CD14-positive monocyte (primary cell): ENCODE measurements around the gene TRAF3. TPM values are rescaled to one million over a fixed set of nuclear protein-coding genes. Genes with fewer than 3 reads are reported as not detected.
A peak's percentile ranks its signal among the peaks of the same experiment; 100 is the strongest.

ENCODE experiments used
- DNase-seq, 3 donors: peaks; one replicate each; pipeline ENCODE4 v3.0.0-alpha.2; 2011 to 2022
- H2AFZ ChIP-seq: 2 replicates; pipeline ENCODE4 v1.6.0; 2012; ENCODE audit warnings: mild to moderate bottlenecking, low read depth, low read length, inconsistent platforms; ENCODE audit not compliant: insufficient read depth, poor library complexity, severe bottlenecking
- H3K27ac ChIP-seq, 2 donors: 1 replicate in 1 of 2; 2 replicates in 1 of 2; pipeline ENCODE4 v1.5.1; 2012 to 2013; ENCODE audit warnings: low read length in 2 of 2, control low read depth in 1 of 2, inconsistent platforms in 1 of 2, low read depth in 1 of 2, mild to moderate bottlenecking in 1 of 2
- H3K27me3 ChIP-seq, 2 donors: one replicate each; pipeline versions ENCODE4 v1.6.0 to v1.6.1; 2011 to 2013; ENCODE audit warnings: low read length in 2 of 2; ENCODE audit not compliant: control insufficient read depth in 2 of 2, insufficient read depth in 2 of 2
- H3K36me3 ChIP-seq, 2 donors: replicated peaks in 1 of 2; 1 replicate in 1 of 2; 2 replicates in 1 of 2; pipeline versions ENCODE4 v1.5.1 to v1.6.1; 2012 to 2013; ENCODE audit warnings: low read length in 2 of 2, control low read depth in 1 of 2, inconsistent platforms in 1 of 2, mild to moderate bottlenecking in 1 of 2; ENCODE audit not compliant: insufficient read depth in 2 of 2, control insufficient read depth in 1 of 2
- H3K4me1 ChIP-seq, 2 donors: 1 replicate in 1 of 2; 2 replicates in 1 of 2; pipeline versions ENCODE4 v1.5.1 to v1.6.1; 2012 to 2013; ENCODE audit warnings: low read length in 2 of 2, control low read depth in 1 of 2, inconsistent platforms in 1 of 2, mild to moderate bottlenecking in 1 of 2, moderate library complexity in 1 of 2; ENCODE audit not compliant: insufficient read depth in 2 of 2, control insufficient read depth in 1 of 2
- H3K4me2 ChIP-seq: replicated peaks from 2 replicates; pipeline ENCODE3; 2012; ENCODE audit warnings: low read length, moderate library complexity, mild to moderate bottlenecking; ENCODE audit not compliant: poor library complexity, severe bottlenecking; ENCODE audit errors: extremely low read depth
- H3K4me3 ChIP-seq, 3 experiments: fragments of 200-600 bp in 1 of 3; sonication (generic) in 1 of 3; replicated peaks in 1 of 3; 1 replicate in 2 of 3; 2 replicates in 1 of 3; pipeline ENCODE4 v1.5.1; 2011 to 2013; ENCODE audit warnings: low read length in 3 of 3, mild to moderate bottlenecking in 3 of 3, control low read depth in 2 of 3, low read depth in 2 of 3, inconsistent platforms in 1 of 3, moderate library complexity in 1 of 3
- H3K79me2 ChIP-seq: 2 replicates; pipeline ENCODE4 v1.6.0; 2012; ENCODE audit warnings: mild to moderate bottlenecking, control low read depth, inconsistent platforms, low read length, moderate library complexity; ENCODE audit not compliant: insufficient read depth
- H3K9ac ChIP-seq: 2 replicates; pipeline ENCODE4 v1.6.0; 2017; ENCODE audit warnings: low read length, mild to moderate bottlenecking; ENCODE audit not compliant: insufficient read depth, poor library complexity, severe bottlenecking
- H3K9me3 ChIP-seq, 2 donors: replicated peaks in 1 of 2; 1 replicate in 1 of 2; 2 replicates in 1 of 2; pipeline versions ENCODE4 v1.5.1 to v1.6.1; 2012 to 2013; ENCODE audit warnings: low read length in 2 of 2, control low read depth in 1 of 2; ENCODE audit not compliant: control insufficient read depth in 1 of 2, insufficient read depth in 1 of 2
- H4K20me1 ChIP-seq: 2 replicates; pipeline ENCODE4 v1.6.0; 2012; ENCODE audit warnings: mild to moderate bottlenecking, low read length, control low read depth, moderate library complexity; ENCODE audit not compliant: insufficient read depth
- H3K27ac Mint-ChIP-seq, 7 donors: one replicate each; pipeline ENCODE4 v1.8.0; 2020; ENCODE audit warnings: mild to moderate bottlenecking in 7 of 7, mixed read lengths in 7 of 7, moderate library complexity in 6 of 7, inconsistent platforms in 2 of 7
- H3K27me3 Mint-ChIP-seq, 3 donors: one replicate each; pipeline ENCODE4 v1.8.0; 2021 to 2022; ENCODE audit warnings: low read depth in 3 of 3, mild to moderate bottlenecking in 3 of 3, mixed read lengths in 3 of 3, moderate library complexity in 3 of 3, inconsistent platforms in 1 of 3
- H3K36me3 Mint-ChIP-seq, 2 donors: one replicate each; pipeline ENCODE4 v1.8.0; 2020; ENCODE audit warnings: mixed read lengths in 2 of 2, inconsistent platforms in 1 of 2, mild to moderate bottlenecking in 1 of 2
- H3K4me1 Mint-ChIP-seq: one replicate; pipeline ENCODE4 v1.8.0; 2020; ENCODE audit warnings: mild to moderate bottlenecking, mixed read lengths
- H3K4me3 Mint-ChIP-seq, 2 donors: one replicate each; pipeline ENCODE4 v1.8.0; 2020; ENCODE audit warnings: mild to moderate bottlenecking in 2 of 2, mixed read lengths in 2 of 2, moderate library complexity in 1 of 2
- H3K9me3 Mint-ChIP-seq, 7 donors: one replicate each; pipeline ENCODE4 v1.8.0; 2020 to 2022; ENCODE audit warnings: mixed read lengths in 7 of 7, mild to moderate bottlenecking in 6 of 7, moderate library complexity in 6 of 7, inconsistent platforms in 2 of 7
- WGBS: methylation state at CpG from one replicate; pipeline ENCODE4 v1.1.5; 2013; ENCODE audit warnings: missing lambda C conversion rate; ENCODE audit not compliant: insufficient coverage; 5-methylcytosine and 5-hydroxymethylcytosine counted together
- intact Hi-C, 2 donors: fragments of 100-400 bp; cut with micrococcal nuclease; formaldehyde crosslinking; loops; one replicate each; pipeline versions ENCODE4 v1.15.0 to v1.15.1; 2023
- polyA plus RNA-seq, 3 donors: library from polyadenylated mRNA; depleted of rRNA in 1 of 3; unstranded in 2 of 3; stranded (reverse) in 1 of 3; fragments of 300-500 nt in 2 of 3; fragments of >200 nt in 1 of 3; fragmentation: Illumina TruSeq in 2 of 3; gene quantifications; 1 replicate in 2 of 3; 2 replicates in 1 of 3; pipeline ENCODE4 v1.2.3, GENCODE V29; 2012 to 2021
- TF ChIP-seq, protein P1 (sequence below): fragments of 200-600 bp; IDR thresholded peaks from one replicate; pipeline ENCODE4 v1.8.0; 2022; ENCODE audit warnings: antibody characterized with exemption, mild to moderate bottlenecking

The TRAF3 gene
- polyA plus RNA-seq, 3 donors = 12.0 to 37.6 (median 17.3) TPM

GRCh38 chr14:102811254-102811963 is 34.2 kb downstream of the TRAF3 start:
- Mint-ChIP-seq H3K4me3 (no peak overlapping the region), H3K27me3 (peaks cover 0 to 2% (median 0%) of the 10 kb centered on the region in 3 donors), H3K36me3 (peaks cover 13 to 25% of the 10 kb centered on the region in 2 donors), H3K4me1 (peaks cover 13% of the 10 kb centered on the region), H3K27ac (peak overlapping the region in 1 of 7 donors; percentile 16), H3K9me3 (no peaks in the 10 kb centered on the region)
- WGBS = 93% methylated on average over 3 of the region's 12 CpGs
- Histone ChIP-seq H3K79me2 (peaks cover 87% of the 10 kb centered on the region), H3K4me3 (no peak overlapping the region), H3K27me3 (no peaks in the 10 kb centered on the region), H3K4me1 (no peaks in the 10 kb centered on the region), H3K9ac (no peak overlapping the region), H3K27ac (no peak overlapping the region), H4K20me1 (peaks cover 100% of the 10 kb centered on the region), H3K36me3 (peaks cover 0 to 22% of the 10 kb centered on the region in 2 donors), H3K9me3 (no peaks in the 10 kb centered on the region), H3K4me2 (no peak overlapping the region), H2AFZ (no peak overlapping the region)
- intact Hi-C loops = no loop called here
- TF ChIP-seq, protein P1, sequence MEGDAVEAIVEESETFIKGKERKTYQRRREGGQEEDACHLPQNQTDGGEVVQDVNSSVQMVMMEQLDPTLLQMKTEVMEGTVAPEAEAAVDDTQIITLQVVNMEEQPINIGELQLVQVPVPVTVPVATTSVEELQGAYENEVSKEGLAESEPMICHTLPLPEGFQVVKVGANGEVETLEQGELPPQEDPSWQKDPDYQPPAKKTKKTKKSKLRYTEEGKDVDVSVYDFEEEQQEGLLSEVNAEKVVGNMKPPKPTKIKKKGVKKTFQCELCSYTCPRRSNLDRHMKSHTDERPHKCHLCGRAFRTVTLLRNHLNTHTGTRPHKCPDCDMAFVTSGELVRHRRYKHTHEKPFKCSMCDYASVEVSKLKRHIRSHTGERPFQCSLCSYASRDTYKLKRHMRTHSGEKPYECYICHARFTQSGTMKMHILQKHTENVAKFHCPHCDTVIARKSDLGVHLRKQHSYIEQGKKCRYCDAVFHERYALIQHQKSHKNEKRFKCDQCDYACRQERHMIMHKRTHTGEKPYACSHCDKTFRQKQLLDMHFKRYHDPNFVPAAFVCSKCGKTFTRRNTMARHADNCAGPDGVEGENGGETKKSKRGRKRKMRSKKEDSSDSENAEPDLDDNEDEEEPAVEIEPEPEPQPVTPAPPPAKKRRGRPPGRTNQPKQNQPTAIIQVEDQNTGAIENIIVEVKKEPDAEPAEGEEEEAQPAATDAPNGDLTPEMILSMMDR = no peak
- no peak for DNase-seq

DNA sequence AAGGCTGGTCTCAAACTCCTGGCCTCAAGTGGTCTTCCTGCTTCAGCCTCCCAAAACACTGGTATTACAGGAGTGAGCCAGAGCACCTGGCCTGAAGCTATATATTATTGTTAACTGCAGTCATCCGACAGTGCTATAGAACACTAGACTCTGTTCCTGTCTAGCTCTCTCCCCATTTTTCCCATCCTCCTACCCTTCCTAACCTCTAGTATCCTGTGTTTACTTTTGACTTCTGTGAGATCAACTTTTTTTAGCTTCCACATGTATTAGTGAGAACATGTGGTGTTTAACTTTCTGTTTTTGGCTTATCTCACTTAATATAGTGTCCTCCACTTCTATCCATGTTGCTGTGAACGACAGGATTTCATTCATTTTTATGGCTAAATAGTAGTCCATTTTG is 34.7 kb downstream of the TRAF3 start:
- no peak overlapping the region for H3K9ac ChIP-seq
- no peaks in the 10 kb centered on the region for H3K9me3 ChIP-seq
- Mint-ChIP-seq H3K27ac (no peak overlapping the region), H3K4me1 (peaks cover 8% of the 10 kb centered on the region), H3K36me3 (peaks cover 18 to 27% of the 10 kb centered on the region in 2 donors), H3K4me3 (no peak overlapping the region), H3K9me3 (no peaks in the 10 kb centered on the region), H3K27me3 (peaks cover 0 to 2% (median 0%) of the 10 kb centered on the region in 3 donors)
- no peak overlapping the region for H3K4me2 ChIP-seq
- H3K36me3 ChIP-seq = peaks cover 5 to 22% of the 10 kb centered on the region in 2 donors
- H3K4me1 ChIP-seq = no peaks in the 10 kb centered on the region
- TF ChIP-seq, protein P1 = no peak
- no peaks in the 10 kb centered on the region for H3K27me3 ChIP-seq
- peaks cover 100% of the 10 kb centered on the region for H4K20me1 ChIP-seq
- H3K4me3 ChIP-seq = no peak overlapping the region
- H3K27ac ChIP-seq = no peak overlapping the region
- peaks cover 87% of the 10 kb centered on the region for H3K79me2 ChIP-seq
- no peak for DNase-seq
- no CpG with 5 or more reads among the region's 2 CpGs for WGBS
- no peak overlapping the region for H2AFZ ChIP-seq
- intact Hi-C loops = no loop called here
